Breast epithelium (tissue), 3 donors: ENCODE measurements around the gene DCANP1.

Experiments
- CTCF ChIP-seq, 3 donors: fragments of 450-650 bp; IDR thresholded peaks; one replicate each; pipeline ENCODE4 v1.5.1; 2016 to 2017; ENCODE audit warnings: antibody characterized with exemption in 3 of 3, mild to moderate bottlenecking in 3 of 3, moderate library complexity in 3 of 3
- POLR2A ChIP-seq: fragments of 450-650 bp; IDR thresholded peaks from one replicate; pipeline ENCODE4 v1.6.1; 2016; ENCODE audit warnings: antibody characterized with exemption, mild to moderate bottlenecking, moderate library complexity
- POLR2AphosphoS5 ChIP-seq, 3 donors: sonication (generic); formaldehyde crosslinking; IDR thresholded peaks; one replicate each; pipeline ENCODE4 v1.6.1; 2017; ENCODE audit warnings: antibody characterized with exemption in 3 of 3

DNA sequence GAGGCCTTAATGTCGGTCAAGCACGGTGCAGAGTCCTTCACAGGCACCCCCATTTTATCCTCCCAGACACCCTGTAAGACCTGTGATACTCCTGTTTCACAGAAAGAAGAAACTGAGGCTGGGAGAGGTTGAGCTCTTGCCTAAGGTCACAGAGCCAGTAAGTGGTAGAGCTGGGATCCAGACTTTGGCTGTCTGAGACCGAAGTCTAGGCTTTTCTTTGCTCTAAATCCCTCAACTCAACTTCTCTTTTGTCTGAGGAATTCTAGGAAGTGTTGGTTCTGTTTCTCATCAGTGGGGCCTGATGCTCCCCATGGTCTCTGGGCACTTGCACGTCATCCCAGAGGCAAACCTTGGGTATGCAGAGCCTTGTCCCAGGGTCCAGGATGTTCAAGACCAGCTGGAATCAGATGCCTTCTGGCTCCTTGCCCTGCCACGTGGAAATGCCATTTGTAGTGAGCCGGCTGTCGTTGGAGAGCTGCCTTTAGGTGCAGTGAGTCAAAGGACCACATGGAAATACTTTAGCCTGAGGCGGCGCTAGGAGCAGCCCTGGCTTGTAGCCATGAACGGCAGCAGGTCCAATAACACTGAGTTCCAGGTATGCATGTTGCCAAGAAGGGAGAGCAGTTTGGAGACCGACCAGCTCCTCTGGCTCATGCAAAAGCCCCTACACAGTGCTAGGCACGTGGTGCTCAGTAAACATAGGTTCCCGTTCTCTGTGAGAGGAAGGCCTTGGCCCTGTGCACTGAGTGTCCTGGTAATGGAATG, 9.2 kb downstream of the DCANP1 start:
- TF ChIP-seq POLR2A (no peak), CTCF (IDR thresholded peaks at IDR 0.05) (no peak), POLR2AphosphoS5 (IDR thresholded peaks at IDR 0.05) (no peak)
